Astrocyte (in vitro differentiated cells and primary cell): ENCODE measurements around the gene WNT9A. TPM values are rescaled to one million over a fixed set of nuclear protein-coding genes. Genes with fewer than 3 reads are reported as not detected.

Experiments used
- DNase-seq: peaks from one replicate; pipeline ENCODE4 v3.0.0-alpha.2; 2010; ENCODE audit warnings: low read depth
- FAIRE-seq: peaks from 2 replicates; lab custom pipeline; 2011; peaks lifted over from hg19 to GRCh38; lab: Jason Lieb, UNC
- H2AFZ ChIP-seq: 2 replicates; pipeline ENCODE4 v1.6.0; 2012; ENCODE audit warnings: low read depth, low read length, inconsistent platforms
- H3K27ac ChIP-seq: 2 replicates; pipeline ENCODE4 v1.5.1; 2011; ENCODE audit warnings: low read depth, low read length, inconsistent platforms
- H3K27me3 ChIP-seq: 2 replicates; pipeline ENCODE4 v1.6.0; 2011; ENCODE audit warnings: low read length, inconsistent platforms; ENCODE audit not compliant: insufficient read depth
- H3K36me3 ChIP-seq: 2 replicates; pipeline ENCODE4 v1.5.1; 2011; ENCODE audit warnings: low read length, inconsistent platforms; ENCODE audit not compliant: insufficient read depth
- H3K4me1 ChIP-seq: 2 replicates; pipeline ENCODE4 v1.5.1; 2011; ENCODE audit warnings: low read length, inconsistent platforms; ENCODE audit not compliant: insufficient read depth
- H3K4me2 ChIP-seq: 2 replicates; pipeline ENCODE4 v1.6.0; 2012; ENCODE audit warnings: low read length, inconsistent platforms
- H3K4me3 ChIP-seq: 2 replicates; pipeline ENCODE4 v1.5.1; 2011; ENCODE audit warnings: low read depth, mild to moderate bottlenecking, low read length, inconsistent platforms; ENCODE audit not compliant: insufficient read depth
- H3K79me2 ChIP-seq: 2 replicates; pipeline ENCODE4 v1.6.0; 2012; ENCODE audit warnings: mild to moderate bottlenecking, low read length, inconsistent platforms; ENCODE audit not compliant: insufficient read depth
- H3K9ac ChIP-seq: 2 replicates; pipeline ENCODE4 v1.6.0; 2012; ENCODE audit warnings: mild to moderate bottlenecking, low read length, inconsistent platforms
- H3K9me3 ChIP-seq: 2 replicates; pipeline ENCODE4 v1.5.1; 2012; ENCODE audit warnings: low read depth, mild to moderate bottlenecking, low read length, inconsistent platforms; ENCODE audit not compliant: insufficient read depth
- H4K20me1 ChIP-seq: 2 replicates; pipeline ENCODE4 v1.6.0; 2012; ENCODE audit warnings: low read length, inconsistent platforms; ENCODE audit not compliant: insufficient read depth
- H3K27ac Mint-ChIP-seq: one replicate; pipeline ENCODE4 v1.8.0; 2021; ENCODE audit warnings: mild to moderate bottlenecking, mixed read lengths; ENCODE audit not compliant: unreplicated experiment
- H3K27me3 Mint-ChIP-seq: one replicate; pipeline ENCODE4 v1.8.0; 2021; ENCODE audit warnings: low read depth, mixed read lengths; ENCODE audit not compliant: unreplicated experiment
- H3K36me3 Mint-ChIP-seq: one replicate; pipeline ENCODE4 v1.8.0; 2021; ENCODE audit warnings: low read depth, mixed read lengths; ENCODE audit not compliant: unreplicated experiment
- H3K4me1 Mint-ChIP-seq: one replicate; pipeline ENCODE4 v1.8.0; 2021; ENCODE audit warnings: low read depth, mixed read lengths; ENCODE audit not compliant: unreplicated experiment
- H3K4me3 Mint-ChIP-seq: one replicate; pipeline ENCODE4 v1.8.0; 2021; ENCODE audit warnings: mild to moderate bottlenecking, moderate library complexity, mixed read lengths; ENCODE audit not compliant: unreplicated experiment
- H3K9me3 Mint-ChIP-seq: one replicate; pipeline ENCODE4 v1.8.0; 2021; ENCODE audit warnings: mild to moderate bottlenecking, mixed read lengths; ENCODE audit not compliant: unreplicated experiment
- CTCF ChIP-seq: IDR thresholded peaks from 2 replicates; pipeline ENCODE4 v1.5.1; 2011; ENCODE audit warnings: low read depth, mild to moderate bottlenecking, inconsistent platforms, low read length, moderate library complexity; ENCODE audit not compliant: insufficient read depth
- EZH2 ChIP-seq: IDR thresholded peaks from 2 replicates; pipeline ENCODE4 v1.6.1; 2012; ENCODE audit warnings: mild to moderate bottlenecking, low read length, inconsistent platforms; ENCODE audit not compliant: insufficient read depth
- total RNA-seq: library from RNA; stranded (reverse); gene quantifications from 2 replicates; pipeline ENCODE4 v1.2.1, GENCODE V29; 2021

WNT9A gene
- total RNA-seq, 1 donor from 2014 or later: 4.1 TPM

DNA sequence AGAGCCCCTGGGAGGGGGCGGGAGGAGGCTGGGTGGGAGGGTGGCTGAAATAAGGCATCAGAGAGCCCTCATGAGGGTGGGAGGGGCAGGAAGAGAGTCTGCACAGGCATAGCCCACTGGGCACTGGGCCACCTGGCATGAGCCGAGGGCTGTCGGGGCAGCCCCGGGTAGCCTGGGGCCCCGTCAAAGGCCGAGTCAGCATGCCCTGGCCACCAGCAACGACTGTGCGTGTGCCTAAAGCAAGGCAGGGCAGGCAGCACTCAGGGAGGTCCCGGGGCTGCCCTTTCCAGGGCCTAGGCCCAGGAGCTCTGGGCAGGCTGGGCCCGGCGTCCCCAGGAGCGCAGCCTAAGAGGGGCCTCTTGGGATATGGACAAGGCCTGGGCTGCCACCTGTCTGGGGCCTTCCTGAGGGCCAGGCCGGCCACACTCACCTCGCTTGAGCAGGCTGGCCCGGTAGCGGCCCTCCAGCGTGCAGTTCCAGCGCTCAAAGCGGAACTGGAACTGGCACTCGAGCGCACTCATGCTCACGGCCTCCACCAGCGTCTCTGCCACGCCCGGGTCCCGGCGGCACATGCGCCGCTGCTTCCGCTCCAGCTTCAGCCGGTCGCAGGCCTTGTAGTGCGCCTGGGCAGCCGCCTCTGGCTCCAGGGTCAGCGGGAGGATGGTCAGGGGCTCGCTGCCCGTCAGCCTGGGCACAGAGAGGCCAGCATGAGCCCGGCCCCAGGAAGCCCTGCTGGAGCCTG, 22.7 kb downstream of the WNT9A start:
- Histone ChIP-seq H3K36me3 (no peaks in the 10 kb centered on the region), H3K4me1 (no peaks in the 10 kb centered on the region), H4K20me1 (no peaks in the 10 kb centered on the region), H3K9me3 (no peaks in the 10 kb centered on the region), H3K4me2 (no peak overlapping the region), H3K9ac (no peak overlapping the region), H2AFZ (no peak overlapping the region), H3K27ac (no peak overlapping the region), H3K79me2 (no peaks in the 10 kb centered on the region), H3K4me3 (no peak overlapping the region), H3K27me3 (no peaks in the 10 kb centered on the region)
- H3K36me3 Mint-ChIP-seq: peaks cover 2% of the 10 kb centered on the region
- no peak overlapping the region for H3K27ac Mint-ChIP-seq
- DNase-seq (no peak), FAIRE-seq (no peak)
- H3K4me1 Mint-ChIP-seq: no peaks in the 10 kb centered on the region
- no peak for TF ChIP-seq EZH2
- no peaks in the 10 kb centered on the region for H3K9me3 Mint-ChIP-seq
- H3K27me3 Mint-ChIP-seq: peaks cover 2% of the 10 kb centered on the region
- H3K4me3 Mint-ChIP-seq: no peak overlapping the region

GRCh38 chr1:227924168-227924832, 23.4 kb downstream of the WNT9A start:
- Mint-ChIP-seq H3K36me3 (peaks cover 2% of the 10 kb centered on the region), H3K27ac (no peak overlapping the region), H3K4me1 (peaks cover 3% of the 10 kb centered on the region), H3K27me3 (peaks cover 5% of the 10 kb centered on the region), H3K9me3 (no peaks in the 10 kb centered on the region), H3K4me3 (no peak overlapping the region)
- H3K4me1 ChIP-seq: no peaks in the 10 kb centered on the region
- no peak overlapping the region for H2AFZ ChIP-seq
- H3K27ac ChIP-seq: no peak overlapping the region
- FAIRE-seq (no peak), DNase-seq (no peak)
- no peaks in the 10 kb centered on the region for H4K20me1 ChIP-seq
- no peak overlapping the region for H3K4me3 ChIP-seq
- H3K27me3 ChIP-seq: no peaks in the 10 kb centered on the region
- no peaks in the 10 kb centered on the region for H3K79me2 ChIP-seq
- TF ChIP-seq EZH2: no peak
- no peak for TF ChIP-seq CTCF
- H3K36me3 ChIP-seq: no peaks in the 10 kb centered on the region
- H3K9me3 ChIP-seq: no peaks in the 10 kb centered on the region
- no peak overlapping the region for H3K9ac ChIP-seq
- no peak overlapping the region for H3K4me2 ChIP-seq

GRCh38 chr1:227923353-227924167, 24.2 kb downstream of the WNT9A start:
- Mint-ChIP-seq H3K4me1 (peaks cover 3% of the 10 kb centered on the region), H3K9me3 (no peaks in the 10 kb centered on the region), H3K4me3 (no peak overlapping the region), H3K27me3 (peaks cover 3% of the 10 kb centered on the region), H3K27ac (no peak overlapping the region), H3K36me3 (peaks cover 2% of the 10 kb centered on the region)
- Histone ChIP-seq H3K27me3 (no peaks in the 10 kb centered on the region), H3K36me3 (no peaks in the 10 kb centered on the region), H3K4me3 (no peak overlapping the region), H3K4me1 (no peaks in the 10 kb centered on the region), H2AFZ (no peak overlapping the region), H3K79me2 (no peaks in the 10 kb centered on the region), H3K9ac (no peak overlapping the region), H3K27ac (no peak overlapping the region), H4K20me1 (no peaks in the 10 kb centered on the region), H3K4me2 (no peak overlapping the region), H3K9me3 (no peaks in the 10 kb centered on the region)
- FAIRE-seq: no peak
- DNase-seq: no peak
- TF ChIP-seq EZH2 (no peak), CTCF (no peak)
